ENCODE data around the gene HOXB7.

Gene HOXB7

GRCh38 chr17:48594538-48595277, 16.1 kb downstream of the HOXB7 start:
- no peak for DNase-seq

DNA sequence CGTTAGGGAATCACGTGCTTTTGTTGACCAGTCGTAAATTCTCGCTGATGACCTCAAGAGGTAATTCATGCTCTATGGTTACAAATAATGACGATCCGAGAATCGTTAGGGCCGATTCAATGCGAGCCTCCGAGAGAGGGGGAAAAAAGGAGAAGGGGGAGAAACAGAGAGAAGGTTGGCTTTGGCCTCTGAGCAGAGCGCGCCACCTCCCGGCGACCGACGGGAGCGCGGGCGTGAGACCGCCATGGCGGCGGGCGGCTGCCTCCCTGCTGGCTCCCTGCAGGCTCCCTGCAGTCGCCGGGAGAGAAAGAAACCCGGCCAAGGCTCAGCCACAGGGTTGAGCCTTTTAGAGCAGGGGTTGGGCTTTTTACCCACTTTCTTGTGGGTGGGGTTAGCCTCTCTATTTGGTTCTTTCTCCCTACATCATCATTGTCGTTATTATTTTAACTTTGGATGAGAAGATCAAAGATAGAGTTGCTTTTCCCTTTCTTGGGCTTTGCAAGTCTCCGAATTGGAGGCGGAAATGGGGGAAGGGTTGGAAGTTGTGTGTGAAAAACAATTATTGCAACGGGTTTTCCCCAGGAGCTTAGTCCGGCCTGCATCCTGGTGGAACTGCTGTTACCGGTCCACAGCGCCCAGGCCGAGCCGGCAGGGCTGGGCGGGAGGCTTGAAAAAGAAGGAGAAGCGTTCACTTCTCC, 16.8 kb downstream of the HOXB7 start:
- DNase-seq, result peak; percentile 78

DNA sequence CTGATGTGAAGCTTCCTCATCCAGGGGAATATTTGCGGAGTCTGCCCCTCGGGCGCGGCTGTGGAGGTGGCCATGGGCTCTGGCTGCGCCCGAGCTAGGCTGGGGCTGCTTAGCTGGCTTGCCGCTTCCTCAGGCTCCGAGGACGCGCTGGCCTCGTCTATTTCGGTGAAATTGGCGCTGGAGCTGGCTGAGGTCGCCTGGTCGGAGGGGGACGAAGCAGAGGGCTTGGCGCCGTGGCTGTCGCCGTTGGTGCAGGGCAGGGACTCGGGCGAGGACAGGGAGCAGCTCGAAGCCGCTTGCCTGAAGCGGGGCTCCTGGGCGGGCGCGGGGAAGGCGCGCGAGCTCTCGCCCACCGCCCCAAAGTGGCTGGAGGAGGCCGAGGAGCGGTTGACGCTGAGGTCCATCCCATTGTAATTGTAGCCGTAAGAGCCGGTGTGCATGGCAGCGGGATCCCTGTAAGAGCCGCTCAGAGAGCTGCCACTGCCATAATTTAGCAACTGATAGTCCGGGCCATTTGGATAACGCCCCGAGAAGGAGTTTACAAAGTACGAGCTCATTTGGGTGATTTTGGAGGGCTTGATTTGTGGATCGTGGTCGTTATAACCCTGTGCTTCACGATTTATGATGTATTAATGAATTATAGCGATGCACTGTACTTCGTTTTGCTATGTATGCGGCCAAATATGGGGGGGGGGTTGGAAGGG, 17.5 kb downstream of the HOXB7 start, which contains the start of gene HOXB5:
HOXB5 (minus strand) TSS at position 654 of the 704 bp plus-strand sequence; CDS start at position 557, 97 bp downstream.
- no peak for DNase-seq

GRCh38 chr17:48592577-48592976, 18.2 kb downstream of the HOXB7 start:
- DNase-seq, result no peak

GRCh38 chr17:48592057-48592514, 18.7 kb downstream of the HOXB7 start:
- no peak for DNase-seq

DNA sequence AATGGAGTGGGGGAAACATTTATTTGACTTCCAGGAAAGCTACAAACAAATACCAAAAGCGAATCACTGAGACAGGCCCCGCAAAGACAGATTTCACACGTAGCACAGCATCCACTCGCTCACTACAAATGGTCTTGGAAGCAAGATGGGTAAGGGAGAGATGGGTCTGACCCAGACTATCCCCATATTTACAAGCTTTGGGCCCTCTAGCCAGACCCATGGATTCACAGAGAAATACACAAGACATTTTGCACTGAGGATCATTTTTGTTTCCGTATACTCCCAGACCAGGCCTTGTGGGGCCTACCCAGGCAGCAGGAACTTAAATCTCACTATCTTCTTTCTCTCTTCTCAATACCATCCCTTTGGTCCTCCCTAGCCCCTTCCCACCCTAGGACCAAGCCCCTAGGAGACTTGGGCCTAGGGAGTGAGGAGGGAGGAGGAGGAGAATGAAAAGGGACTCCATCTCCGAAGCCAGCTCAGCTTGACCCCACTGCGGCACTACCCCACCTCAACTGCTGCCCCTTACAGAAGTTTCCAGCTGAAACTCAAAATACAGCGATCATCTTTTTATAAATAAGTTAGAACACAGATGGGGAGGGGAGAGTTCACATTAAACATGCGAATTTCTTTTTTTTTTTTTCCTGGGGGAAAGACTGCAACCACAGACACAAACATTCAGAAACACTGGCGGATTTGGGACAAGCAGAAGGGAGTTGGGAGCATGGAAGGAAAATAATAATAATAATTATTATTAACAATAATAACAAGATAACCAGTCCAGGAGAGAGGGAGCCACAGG, 19.4 kb downstream of the HOXB7 start:
- no peak for DNase-seq

DNA sequence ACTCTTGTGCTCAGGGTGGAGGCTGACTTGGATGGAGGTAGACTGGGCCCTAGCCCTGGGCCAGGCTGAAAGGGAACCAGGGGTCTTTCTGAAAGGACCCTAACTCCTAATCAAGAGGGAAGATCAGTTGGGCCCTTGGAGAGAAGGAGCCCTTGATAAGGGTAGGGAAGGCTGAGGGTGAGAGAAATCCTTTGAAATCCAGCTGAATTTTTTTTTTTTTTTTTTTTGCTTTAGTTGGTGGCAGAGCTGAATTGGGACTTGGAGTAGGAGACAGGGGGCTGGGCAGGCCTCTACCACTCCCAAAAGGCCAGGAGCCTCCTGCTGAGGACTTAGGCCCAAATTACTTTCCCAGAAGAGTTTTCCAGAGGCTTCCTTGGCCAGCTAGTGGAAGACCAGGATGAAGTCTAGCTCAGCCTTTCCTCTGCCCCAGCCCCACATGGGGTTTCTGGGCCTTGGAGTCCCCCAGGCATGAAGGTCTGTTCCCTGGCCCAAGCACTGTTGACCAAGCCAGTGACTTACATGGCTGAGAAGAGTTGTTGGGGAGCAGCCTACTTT, 20.1 kb downstream of the HOXB7 start:
- DNase-seq, result no peak

DNA sequence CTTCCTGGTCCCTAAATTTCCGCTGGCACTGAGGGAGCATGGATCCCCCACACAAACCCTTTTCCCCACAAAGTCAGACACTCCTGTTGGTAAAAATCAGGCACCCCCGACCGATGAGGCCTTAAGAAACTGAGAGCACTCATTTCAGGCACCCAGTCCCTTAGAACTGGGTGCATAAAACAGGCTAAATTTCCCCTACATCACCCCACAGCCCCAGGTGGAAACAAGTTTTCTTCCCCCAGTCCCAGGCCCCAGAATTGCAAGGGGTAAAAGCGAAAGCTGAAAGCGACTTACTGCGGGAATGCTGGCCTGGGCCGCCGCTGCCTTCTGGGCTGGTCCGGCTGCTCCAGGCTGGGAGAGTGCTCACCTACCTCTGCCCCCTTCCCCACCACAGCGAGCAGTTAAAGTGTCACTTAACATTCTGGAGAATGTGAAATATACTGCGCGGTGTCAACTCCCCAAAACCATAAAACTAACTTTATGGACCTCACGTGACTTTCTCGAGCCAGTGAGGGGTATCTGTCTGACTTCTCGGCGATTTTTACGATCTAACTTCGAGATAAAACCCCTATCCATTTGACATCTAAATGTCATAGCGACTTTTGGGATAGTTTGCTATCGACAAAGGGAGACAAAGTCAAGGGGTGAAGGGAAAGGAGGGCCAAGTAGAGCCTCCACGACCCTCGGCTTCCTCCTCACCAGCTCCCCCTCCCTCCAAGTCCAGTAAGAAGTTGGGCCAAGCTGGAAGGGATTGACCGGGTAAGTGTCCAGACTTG, 20.8 kb downstream of the HOXB7 start, which contains the start of gene HOXB3:
HOXB3 (minus strand) TSS at position 411 of the 776 bp plus-strand sequence. CDS start 37,767 bp downstream, outside the sequence.
- DNase-seq, result no peak

DNA sequence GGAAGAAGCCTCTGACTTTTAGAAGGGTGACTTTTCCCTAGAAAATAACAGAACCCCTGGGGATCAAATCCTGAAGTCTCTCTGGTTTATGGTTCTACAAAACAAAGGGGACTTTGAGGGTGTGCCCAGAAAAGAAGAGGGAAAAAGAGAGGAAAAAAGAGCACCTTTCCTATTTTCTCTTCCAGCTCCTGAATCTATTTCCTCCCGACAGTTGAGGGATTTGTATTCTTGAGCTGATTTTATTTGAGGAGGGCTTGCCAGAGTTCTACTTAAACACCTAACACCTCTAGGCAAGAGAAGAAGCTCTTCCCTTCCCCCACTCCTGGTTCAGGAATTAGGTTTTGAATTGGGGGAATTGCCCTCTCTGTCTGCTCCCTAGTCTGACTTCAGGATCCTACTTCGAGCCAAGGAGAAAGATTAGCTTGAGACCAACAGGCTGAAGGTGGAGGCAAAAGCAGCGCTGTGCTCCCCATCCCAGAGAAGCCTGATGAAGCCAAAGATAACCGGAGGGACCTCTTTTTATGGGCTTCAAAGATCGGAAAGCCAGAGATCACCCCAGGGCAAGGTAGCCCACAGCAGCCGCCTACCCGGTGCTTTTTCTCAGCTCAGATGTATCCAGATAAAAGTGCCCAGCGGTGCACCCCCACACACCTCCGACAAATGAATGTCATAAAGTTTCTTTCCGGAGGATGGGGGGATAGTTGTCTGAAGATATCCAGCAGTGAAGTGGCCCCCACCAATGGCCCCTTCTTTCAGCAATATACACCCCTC, 21.6 kb downstream of the HOXB7 start:
- DNase-seq, result no peak

DNA sequence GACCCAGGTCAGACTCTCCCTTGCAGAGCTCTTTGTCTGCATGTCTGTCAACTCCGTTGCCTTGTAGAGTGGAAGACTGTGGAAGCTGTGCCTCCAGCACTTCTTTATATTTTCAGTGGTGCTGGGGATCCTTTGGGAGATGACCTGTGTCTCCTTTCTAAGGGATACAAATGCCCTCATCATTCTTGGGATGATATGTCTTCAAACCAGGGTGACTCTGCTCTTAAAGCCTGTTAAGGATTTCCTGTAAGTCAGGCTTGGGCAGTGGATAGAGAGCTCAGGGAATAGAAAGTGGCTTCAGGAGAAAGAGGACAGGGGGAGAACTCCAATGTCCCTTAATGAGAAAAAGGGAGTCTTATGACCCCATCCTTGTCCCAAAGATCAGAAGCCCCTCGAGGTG, 22.3 kb downstream of the HOXB7 start:
- no peak for DNase-seq

GRCh38 chr17:48588074-48588415, 22.8 kb downstream of the HOXB7 start:
- no peak for DNase-seq

- no peak for DNase-seq
Observed at GRCh38 chr17:48587276-48588073, 23.3 kb downstream of the HOXB7 start.

DNA sequence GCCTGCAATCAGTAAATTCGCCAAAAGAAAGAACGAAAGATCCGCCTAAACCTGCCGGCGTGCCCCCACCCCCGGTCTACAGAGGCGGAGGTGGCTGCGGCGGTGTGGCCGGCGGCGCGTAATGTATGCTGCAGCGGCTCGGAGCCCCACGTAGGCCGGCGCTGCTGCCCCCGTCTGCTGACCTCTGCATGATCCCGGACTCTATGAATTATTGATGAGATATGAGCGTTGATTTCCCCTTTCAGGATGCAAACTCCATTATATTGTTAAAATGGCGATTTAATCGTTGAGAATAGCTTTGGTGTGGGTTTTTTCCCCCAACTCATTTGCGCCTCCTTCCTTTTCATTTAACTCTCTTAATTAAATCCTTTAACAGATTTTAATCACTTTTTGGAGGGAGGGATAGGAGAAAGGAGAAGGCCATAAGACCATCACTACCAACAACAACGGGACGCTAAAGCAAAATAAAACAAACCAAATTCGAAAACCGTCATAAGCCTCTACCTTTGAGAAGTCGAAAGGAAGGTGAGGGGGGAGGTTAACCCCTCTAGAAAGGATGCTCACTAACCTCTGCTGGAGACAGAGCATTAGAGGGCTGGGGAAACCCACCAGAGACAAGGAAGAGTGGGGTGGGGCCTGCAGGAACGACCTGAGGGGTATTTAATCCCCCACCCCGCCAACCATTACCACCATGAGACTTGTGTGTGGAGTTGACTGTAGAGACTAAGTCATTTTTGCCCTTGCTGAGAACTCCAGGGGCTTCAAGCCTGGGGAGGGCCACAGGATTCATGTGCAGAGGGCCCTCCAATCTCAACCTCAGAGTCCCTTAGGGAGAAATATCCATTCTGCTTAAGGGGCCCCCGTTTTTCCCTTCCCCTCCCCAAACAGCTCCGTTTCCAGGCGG, 24.2 kb downstream of the HOXB7 start:
- no peak for DNase-seq

DNA sequence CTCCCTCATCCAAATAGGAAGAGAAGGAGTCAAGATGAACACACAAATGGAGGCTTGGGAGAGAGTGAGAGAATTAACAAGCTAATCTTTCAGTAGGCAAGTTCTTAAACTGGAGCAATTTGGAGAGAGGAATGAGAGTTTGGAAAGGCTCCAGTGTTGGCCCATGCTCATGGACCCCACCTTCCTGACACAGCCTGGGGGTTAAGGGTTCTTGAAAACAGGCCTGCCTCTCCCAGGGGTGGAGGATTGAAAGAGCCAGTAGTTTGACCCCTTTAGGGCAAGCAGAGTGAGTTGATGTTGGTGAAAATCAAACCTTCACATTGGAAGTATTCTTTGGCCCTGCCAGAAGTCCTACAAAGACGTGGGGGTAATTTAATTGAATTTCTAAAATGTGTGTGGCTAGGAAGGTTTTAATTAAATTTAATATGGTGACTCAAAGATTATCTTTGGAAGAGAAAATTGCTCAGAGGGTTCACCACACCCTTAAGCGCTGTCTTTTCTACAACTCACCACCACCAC, 26.5 kb downstream of the HOXB7 start:
- DNase-seq, result no peak

DNA sequence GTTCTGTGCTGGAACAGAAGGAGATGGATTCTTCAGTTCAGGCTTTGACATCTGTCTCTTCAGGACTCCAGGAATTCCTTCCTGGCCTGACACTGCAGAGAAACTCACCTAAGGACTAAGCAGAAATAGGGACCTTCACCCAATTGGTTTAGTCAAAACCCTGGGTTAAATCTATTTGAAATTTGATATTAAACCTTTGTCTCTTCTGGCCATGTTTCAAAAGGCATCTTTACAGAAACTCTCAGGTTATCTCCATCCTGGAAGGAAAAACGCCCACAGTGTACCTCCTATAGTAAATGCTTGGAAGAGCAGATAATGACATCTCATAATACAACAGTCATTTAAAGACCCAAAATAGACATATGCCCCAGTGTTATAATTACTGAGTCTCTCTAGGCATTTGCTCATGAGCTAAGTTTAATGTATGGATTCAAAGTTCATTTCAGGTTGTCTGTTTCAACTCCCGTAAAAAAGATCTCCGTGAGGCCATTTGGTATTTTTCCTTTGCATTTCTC, 27.1 kb downstream of the HOXB7 start:
- DNase-seq, result no peak

DNA sequence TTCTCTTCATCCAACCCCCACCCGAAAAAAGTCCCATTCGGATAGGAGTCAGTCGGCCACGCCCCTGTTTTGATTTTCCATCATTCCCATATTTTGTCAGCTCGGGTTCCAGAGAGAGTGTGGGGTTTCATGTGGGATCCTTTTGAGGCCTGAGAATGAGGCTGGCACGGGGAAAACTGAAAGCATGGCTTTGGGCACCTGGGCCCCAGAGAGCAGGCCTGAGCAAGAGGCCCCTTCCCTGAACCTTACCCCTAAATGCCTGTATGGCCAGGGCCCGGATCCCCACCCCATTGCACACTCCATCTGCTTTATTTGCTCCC, 28.1 kb downstream of the HOXB7 start:
- no peak for DNase-seq

GRCh38 chr17:48579760-48580554, 30.9 kb downstream of the HOXB7 start:
- no peak for DNase-seq

GRCh38 chr17:48579471-48579759, 31.4 kb downstream of the HOXB7 start:
- no peak for DNase-seq
